Measurements from ENCODE around the gene STXBP4.

Gene STXBP4

GRCh38 chr17:54972406-54973138 lies 4.0 kb downstream of the STXBP4 start:
- DNase-seq = no peak

DNA sequence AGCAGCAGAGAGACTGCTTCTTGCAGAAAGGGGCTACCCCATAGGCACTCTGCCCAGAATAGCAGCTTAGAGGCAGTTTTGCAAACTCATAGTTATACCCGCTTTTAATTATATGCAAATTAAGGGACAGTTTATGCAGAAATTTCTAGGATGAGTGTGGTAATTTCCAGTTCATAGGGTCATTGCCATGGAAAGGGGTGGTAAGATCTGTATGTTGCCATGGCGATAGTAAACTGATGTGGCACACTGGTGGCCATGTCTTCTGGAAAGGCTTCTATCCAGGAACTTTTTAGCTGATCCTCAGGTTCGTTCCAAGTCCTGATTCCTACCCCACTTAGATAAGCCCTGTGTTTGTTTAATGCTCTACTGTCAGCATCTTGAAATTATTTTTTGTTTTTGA lies 6.2 kb downstream of the STXBP4 start:
- DNase-seq = no peak

DNA sequence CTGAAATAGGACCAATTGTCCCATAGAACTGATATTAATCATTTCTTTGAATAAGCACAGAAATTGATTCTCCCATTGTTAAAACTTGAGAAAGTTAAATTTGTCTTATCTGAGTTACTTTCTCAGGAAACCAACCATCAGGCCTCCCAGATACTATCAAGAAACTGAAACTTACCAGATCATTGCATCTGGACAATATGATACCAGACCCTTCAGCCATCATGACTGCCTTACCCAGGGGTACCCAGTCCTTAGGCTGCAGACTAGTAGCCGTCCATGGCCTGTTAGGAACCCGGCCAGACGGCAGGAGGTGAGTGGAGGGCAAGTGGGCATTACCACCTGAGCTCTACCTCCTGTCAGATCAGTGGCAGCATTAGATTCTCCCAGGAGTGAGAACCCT lies 7.8 kb downstream of the STXBP4 start:
- DNase-seq = no peak

DNA sequence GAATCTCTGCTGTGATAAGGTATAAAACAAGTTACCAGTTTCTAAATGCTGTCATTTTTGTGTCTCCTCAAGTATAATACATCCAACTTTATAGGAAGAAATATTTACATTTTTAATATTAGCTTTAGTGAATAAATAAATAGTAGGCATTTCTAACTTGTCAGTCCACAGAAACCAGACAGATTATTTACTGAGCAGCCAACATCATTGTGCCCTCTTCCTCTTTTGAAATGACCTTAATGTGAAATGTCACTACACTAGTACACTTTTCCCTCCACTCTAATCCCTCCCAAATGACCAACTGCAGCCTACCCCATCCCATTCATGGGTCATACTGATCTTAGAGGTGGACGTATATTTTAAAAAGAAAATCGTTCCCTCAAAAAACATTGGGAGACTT lies 9.2 kb downstream of the STXBP4 start:
- no peak for DNase-seq

DNA sequence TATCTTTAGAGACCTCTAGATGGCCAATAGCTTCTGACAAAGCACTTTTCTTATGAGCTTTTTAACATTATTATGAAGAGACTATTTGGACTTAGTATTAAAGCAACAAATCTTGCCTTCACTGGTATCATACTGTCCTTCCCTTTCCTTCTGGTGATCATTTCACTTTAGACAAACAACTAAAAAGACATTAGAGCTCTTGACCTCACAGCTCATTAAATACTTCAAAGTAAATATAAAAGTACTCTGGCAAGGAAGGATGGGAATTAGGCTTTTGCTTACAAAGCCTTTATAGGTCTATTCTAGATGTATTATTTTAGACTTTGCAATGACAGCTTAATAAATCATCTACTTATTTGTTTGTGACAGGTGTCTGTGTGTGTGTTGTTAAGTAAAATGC lies 11.1 kb downstream of the STXBP4 start:
- DNase-seq = no peak

DNA sequence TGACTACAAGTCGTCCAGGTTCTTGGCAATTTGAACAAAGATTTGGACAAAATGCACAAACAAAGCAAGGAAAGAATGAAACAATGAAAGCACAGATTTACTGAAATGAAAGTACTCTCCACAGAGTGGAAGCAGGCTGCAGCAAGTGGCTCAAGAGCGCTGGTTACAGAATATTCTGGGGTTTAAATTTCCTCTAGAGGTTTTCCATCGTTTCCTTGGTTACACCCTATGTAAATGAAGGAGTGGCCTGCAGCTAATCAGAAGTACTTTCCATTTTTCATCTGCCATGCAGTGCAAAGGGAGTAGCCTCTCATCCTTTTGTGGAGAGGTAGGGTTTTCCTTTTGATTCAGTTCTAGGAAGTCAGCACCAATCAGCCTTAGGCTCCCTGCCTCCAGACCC lies 11.8 kb downstream of the STXBP4 start:
- DNase-seq = no peak

DNA sequence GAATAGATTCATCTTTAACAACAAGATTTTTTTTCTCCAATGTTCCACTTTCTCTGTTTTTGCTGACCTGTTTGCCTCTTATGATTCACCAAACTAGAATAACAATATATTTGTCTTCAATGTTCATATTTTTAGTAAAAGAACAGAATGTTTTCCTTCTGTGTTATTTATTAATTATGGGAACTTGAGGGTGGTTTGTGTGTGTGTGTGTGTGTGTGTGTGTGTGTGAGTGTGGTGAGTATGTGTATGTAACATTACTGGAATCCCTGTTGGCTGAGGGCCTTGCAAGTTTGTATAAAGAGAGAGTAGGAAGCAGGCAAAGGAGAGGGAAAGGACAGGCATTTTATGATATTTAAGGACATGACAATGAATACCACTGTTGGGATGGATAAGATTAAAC lies 13.8 kb downstream of the STXBP4 start:
- peak; percentile 31 for DNase-seq

- no peak for DNase-seq
These were observed 14.7 kb downstream of the STXBP4 start for GRCh38 chr17:54983260-54983659.

DNA sequence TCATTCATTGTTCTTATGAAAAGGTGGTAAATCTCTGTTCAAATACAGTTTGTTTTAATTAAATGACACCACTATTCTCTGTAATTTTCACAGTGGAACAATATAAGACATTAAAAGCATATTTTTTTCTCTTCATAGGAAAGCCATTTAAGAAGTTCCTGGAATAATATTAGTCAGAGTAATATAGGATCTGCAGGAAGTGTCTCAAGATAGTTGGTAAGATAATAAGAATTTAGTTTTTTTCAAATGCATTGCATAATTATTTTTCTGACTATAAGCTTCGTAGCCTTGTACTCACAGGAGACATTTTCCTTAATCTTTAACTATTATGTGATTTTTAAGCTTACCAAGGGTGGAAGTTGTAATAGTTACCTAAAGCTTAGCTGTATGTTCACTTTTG lies 16.9 kb downstream of the STXBP4 start:
- no peak for DNase-seq

- no peak for DNase-seq
These were observed 21.6 kb downstream of the STXBP4 start for GRCh38 chr17:54990118-54990517.

DNA sequence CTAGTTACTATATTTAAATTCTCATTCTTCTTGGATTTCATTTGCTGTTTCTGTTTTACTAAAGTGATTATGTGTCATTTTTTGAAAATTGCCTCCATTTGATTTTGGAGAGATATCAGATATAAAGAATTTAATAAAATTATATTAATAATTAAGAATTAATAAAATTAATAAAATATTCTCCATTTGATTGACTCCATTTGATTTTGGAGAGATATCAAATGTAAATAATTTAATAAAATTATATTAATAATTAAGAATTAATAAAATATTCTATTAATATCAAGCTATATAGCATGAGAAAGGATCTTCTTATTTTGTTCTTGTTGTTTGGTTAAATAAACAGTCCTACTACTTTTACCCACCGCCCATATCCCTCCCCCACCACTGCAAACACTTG lies 23.0 kb downstream of the STXBP4 start:
- no peak for DNase-seq

- DNase-seq = peak; percentile 34
These were observed 24.5 kb downstream of the STXBP4 start for GRCh38 chr17:54992797-54993639.

- no peak for DNase-seq
These were observed 27.9 kb downstream of the STXBP4 start for GRCh38 chr17:54996441-54996840.

DNA sequence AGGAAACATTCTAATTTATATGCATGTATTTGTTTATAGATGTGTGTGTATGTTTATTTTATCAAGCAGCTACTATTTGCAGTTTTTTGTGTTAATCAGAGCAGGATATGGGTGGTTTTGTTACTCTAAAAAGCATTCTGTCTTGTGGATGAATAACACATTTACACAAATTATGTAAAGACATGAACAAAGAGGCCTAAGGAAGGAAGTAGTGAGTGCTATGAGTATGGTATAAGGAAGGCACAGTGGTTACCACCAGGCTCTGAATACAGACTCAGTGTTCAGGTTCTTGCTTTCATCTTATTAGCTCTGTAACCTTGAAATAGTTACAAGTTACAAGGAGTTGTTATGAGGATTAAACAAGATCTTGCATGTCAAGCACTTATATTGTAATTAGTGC lies 33.9 kb downstream of the STXBP4 start:
- no peak for DNase-seq

GRCh38 chr17:55004484-55004883 lies 35.9 kb downstream of the STXBP4 start:
- no peak for DNase-seq

DNA sequence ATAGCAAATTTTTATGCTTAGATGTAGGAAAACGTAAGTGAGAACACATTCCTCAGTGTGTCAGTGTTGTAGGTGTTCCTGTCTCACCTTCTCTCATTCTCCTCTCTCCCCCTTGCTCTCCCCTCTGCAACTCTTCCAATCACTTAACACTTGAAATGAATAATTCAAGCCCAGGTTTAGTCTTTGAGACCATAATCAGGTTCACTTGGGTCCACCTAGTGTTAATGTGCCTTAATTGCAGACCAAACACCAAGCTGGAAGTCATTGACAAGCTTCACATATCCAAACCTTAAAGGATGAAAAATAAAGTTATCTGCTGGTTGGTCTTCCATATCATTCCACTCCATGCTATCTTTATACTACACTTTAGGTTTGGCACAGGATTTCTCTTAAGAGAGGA lies 37.0 kb downstream of the STXBP4 start:
- DNase-seq = peak; percentile 10

GRCh38 chr17:55023626-55024025 lies 55.1 kb downstream of the STXBP4 start:
- no peak for DNase-seq

DNA sequence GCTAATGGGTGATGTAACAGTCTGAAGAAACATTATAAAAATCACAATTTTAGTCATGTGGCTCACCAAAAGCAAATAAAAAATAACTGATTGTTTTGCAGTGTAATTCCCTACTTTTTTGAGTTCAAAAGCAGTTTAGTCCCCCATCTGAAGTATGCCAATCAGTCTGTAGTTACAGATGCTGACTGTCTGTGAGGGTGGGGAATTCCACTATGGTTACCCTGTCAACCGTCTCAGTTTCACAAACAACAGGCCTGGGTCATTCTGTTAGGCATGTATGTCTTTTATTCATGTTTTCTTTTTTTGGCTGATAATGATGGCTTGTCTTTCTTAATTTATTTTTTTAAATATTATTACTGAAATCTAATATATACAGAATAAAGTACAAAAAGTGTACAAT lies 69.3 kb downstream of the STXBP4 start:
- no peak for DNase-seq

GRCh38 chr17:55038291-55038690 lies 69.7 kb downstream of the STXBP4 start:
- DNase-seq = no peak

- DNase-seq = peak; percentile 1
These were observed 72.0 kb downstream of the STXBP4 start for GRCh38 chr17:55040611-55041010.

- peak; percentile 2 for DNase-seq
These were observed 85.3 kb downstream of the STXBP4 start for GRCh38 chr17:55053855-55054254.

DNA sequence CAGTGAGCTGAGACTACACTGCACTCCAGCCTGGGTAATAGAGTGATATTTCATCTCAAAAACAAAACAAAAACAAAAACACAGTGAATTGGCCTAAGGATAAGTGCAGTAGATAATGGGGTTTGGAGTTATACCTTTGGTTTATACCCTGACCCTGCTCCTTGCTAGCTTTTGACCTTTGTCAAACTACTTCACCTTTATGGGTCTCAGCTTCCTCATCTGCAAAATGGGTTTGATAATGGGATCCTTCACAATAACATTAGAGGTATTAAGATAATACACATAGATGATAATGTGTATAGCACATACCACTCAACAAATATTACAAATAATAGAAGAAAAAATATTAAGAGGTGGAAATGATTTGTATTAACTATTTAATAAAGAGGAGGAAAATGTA lies 85.9 kb downstream of the STXBP4 start:
- no peak for DNase-seq

DNA sequence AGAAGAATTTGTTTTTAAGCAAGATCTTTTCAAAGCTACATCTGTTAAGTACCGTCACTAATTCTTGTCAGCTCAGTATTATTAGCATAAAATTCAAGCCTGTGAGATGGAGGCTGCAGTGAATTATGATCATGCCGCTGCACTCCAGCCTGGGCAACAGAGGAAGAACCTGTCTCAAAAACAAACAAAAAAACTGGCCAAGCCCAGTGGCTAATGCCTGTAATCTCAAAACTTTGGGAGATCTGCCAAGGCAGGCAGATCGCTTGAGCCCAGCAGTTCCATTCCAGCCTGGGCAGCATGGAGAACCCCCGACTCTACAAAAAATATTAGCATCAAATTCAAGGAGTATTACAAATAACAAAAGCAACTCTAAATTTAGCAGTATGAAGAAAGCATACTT lies 88.0 kb downstream of the STXBP4 start:
- DNase-seq = no peak

DNA sequence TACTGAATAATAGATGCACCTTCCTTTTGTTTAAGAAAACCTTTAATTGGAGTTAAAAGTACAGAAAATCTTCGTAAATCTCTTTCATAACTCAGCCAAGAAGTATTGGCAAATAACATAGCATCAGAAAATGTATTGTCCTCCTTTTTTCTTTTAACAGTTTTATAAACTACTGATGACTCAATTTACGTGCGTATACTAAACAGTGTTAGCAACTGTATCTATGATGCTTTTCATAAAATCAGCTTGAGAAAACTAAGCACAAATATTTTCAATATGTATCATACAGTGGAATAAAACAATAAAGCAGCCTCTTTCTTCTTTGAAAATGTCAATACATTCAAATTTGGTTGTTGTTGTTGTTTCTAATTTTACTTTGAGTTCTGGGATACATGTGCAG lies 88.6 kb downstream of the STXBP4 start:
- no peak for DNase-seq

DNA sequence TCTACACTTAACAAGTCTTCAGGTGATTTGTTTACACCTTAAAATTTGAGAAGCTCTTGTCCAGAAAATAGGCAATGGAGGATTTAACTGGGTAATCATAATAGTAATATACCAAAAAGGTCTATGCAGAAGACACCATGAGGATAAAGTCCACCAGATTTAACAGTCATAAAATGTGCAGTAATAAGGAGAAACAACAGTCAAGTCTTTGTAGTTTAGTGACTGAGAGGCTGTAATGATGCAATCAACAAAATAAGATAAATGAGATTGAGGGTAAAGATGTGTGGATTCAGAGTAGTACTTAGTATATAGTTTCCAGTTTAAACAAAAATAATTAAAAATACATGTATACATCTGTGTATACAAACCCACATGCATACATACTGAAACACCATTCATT lies 91.2 kb downstream of the STXBP4 start:
- DNase-seq = no peak
